ENCODE data around the gene CCL4.
"Not testable (repeated sequence)": the region's sequence is repeated elsewhere in the genome, so short reads cannot be mapped to it uniquely, and the experiment has no call there.

The CCL4 gene

GRCh38 chr17:36103401-36103975 is at the start of gene CCL4:
Gene CCL4, plus strand, starts transcription at chr17:36103827. Its CDS starts 79 bp downstream, at chr17:36103906.
- DNase-seq: not testable (repeated sequence)

GRCh38 chr17:36055171-36055570 is 48.5 kb upstream of the CCL4 start:
- no peak for DNase-seq

GRCh38 chr17:36055921-36056520 is 47.6 kb upstream of the CCL4 start:
- DNase-seq: no peak

- DNase-seq: no peak
Observed at GRCh38 chr17:36057911-36058310, 45.7 kb upstream of the CCL4 start.

- no peak for DNase-seq
Observed at GRCh38 chr17:36059406-36059805, 44.2 kb upstream of the CCL4 start.

- no peak for DNase-seq
Observed at GRCh38 chr17:36060816-36061215, 42.8 kb upstream of the CCL4 start.

GRCh38 chr17:36063786-36064541 is 39.7 kb upstream of the CCL4 start, which contains the start of gene CCL18:
Gene CCL18, plus strand, starts transcription at chr17:36064272. Its CDS starts 71 bp downstream, at chr17:36064343.
- no peak for DNase-seq

- DNase-seq: no peak
Observed at GRCh38 chr17:36066365-36066985, 37.2 kb upstream of the CCL4 start.

GRCh38 chr17:36068524-36068923 is 35.1 kb upstream of the CCL4 start:
- peak; percentile 1 for DNase-seq

- no peak for DNase-seq
Observed at GRCh38 chr17:36069136-36069535, 34.5 kb upstream of the CCL4 start.

- DNase-seq: no peak
Observed at GRCh38 chr17:36070427-36070826, 33.2 kb upstream of the CCL4 start.

- no peak for DNase-seq
Observed at GRCh38 chr17:36071751-36072150, 31.9 kb upstream of the CCL4 start.

GRCh38 chr17:36072431-36073121 is 31.1 kb upstream of the CCL4 start:
- peak; percentile 14 for DNase-seq

- DNase-seq: no peak
Observed at GRCh38 chr17:36074365-36074764, 29.3 kb upstream of the CCL4 start.

- DNase-seq: not testable (repeated sequence)
Observed at GRCh38 chr17:36081681-36082471, 21.8 kb upstream of the CCL4 start.

- DNase-seq: not testable (repeated sequence)
Observed at GRCh38 chr17:36082482-36083120, 21.0 kb upstream of the CCL4 start.

- DNase-seq: not testable (repeated sequence)
Observed at GRCh38 chr17:36083691-36084090, 19.9 kb upstream of the CCL4 start.

GRCh38 chr17:36085765-36086164 is 17.9 kb upstream of the CCL4 start:
- DNase-seq: no peak

- no peak for DNase-seq
Observed at GRCh38 chr17:36086791-36087190, 16.8 kb upstream of the CCL4 start.

GRCh38 chr17:36087471-36087870 is 16.2 kb upstream of the CCL4 start:
- not testable (repeated sequence) for DNase-seq

GRCh38 chr17:36087897-36088572 is 15.6 kb upstream of the CCL4 start:
- not testable (repeated sequence) for DNase-seq

All from COR-L47 (cell line).